Activated CD4-positive, alpha-beta T cell treated with anti-CD3 and anti-CD28 coated beads, Interleukin-2, amount 50 U/mL, for 1 hour (primary cell): Measurements from ENCODE around the gene TOR1B.
A peak's percentile ranks its signal among the peaks of the same experiment; 100 is the strongest.

Source experiments
- DNase-seq: peaks from one replicate; pipeline ENCODE4 v3.0.0-alpha.2; 2020

The TOR1B gene

GRCh38 chr9:129815278-129815677 is 12.3 kb downstream of the TOR1B start:
- no peak for DNase-seq

- DNase-seq = no peak
Measured at GRCh38 chr9:129816501-129817435, 13.8 kb downstream of the TOR1B start.

DNA sequence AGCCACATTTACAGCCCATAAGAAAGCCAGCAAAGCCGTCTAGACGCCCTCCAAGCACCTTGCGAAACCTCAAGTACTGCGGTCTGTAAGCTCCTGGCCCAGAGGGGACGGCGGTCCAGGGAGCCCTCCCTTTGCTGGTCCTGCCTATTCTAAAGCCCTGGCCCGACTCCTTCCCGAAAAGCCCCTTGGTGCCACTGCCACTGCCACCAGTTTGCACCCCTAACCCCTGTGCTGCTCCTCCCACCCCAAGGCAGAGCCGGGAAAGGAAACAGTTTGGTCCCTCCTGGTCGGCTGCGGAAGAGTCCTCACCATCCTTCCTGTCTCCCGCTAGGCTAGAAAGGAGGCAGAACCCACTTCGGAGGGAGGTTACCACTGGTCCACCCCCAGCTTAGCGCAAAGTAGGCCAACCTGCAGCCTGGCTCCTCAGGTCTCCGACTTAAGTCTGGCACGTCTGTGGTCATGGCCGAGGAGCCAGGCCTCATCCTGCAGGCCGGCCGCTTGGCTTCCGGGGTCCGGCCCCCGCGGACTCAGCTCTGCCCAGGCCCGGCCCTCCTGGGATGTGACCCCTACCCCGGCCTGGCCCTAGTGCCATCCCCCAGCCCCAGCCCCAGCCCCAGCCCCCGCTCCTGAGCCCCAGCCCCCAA is 20.0 kb downstream of the TOR1B start:
- DNase-seq = no peak

GRCh38 chr9:129823542-129823934 is 20.6 kb downstream of the TOR1B start:
- DNase-seq = no peak

DNA sequence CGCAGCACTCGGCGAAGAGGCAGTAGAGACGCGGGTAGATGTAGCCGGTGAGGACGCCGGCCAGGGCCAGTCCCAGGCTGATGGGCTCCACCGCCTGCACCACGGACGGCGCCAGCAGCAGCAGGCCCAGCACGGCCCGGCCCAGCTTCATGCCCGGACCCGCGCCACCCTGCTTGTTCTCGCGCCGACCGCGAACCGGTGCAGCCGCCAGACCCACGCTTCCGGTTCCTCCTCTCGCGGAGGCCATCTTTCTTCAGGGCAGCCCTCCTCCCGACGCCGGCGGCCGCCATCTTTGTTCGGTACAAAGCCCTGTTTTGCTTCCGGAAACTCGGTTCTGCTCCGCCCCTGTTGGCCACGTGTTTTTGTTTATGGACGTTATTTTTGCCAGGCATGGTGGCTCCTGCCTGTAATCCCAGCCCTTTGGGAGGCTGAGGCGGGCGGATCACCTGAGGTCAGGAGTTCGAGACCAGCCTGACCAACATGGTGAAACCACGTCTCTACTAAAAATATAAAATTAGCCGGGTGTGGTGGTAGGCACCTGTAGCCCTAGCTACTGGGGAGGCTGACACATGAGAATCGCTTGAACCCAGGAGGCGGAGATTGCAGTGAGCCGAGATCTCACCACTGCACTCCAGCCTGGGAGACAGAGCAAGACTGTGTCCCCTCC is 21.1 kb downstream of the TOR1B start, which contains the start of gene TOR1A:
Gene TOR1A (minus strand): TSS at position 202 of the 667 bp plus-strand sequence. CDS start 51 bp downstream, at position 151.
- peak; percentile 89 for DNase-seq

GRCh38 chr9:129826344-129826743 is 23.4 kb downstream of the TOR1B start:
- DNase-seq = no peak

- no peak for DNase-seq
Measured at GRCh38 chr9:129826759-129827158, 23.8 kb downstream of the TOR1B start.

DNA sequence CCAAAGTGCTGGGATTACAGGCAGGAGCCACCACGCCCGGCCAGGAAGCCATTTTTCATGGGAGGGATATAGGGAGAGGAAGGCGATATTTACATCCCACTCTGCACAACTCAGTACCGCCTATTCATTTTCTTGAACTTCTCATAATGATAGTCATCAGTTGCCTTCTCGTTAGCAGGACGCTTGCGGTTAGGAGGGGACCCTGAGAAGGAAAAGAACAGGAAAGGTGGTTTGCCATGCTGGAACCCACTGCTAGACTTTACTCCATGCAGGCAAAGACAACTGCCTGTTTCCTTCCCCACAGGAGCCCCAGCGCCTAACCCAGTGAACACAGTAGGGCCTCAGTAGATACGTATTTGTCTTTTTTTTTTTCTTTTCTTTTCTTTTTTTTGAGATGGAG is 25.1 kb downstream of the TOR1B start:
- no peak for DNase-seq

DNA sequence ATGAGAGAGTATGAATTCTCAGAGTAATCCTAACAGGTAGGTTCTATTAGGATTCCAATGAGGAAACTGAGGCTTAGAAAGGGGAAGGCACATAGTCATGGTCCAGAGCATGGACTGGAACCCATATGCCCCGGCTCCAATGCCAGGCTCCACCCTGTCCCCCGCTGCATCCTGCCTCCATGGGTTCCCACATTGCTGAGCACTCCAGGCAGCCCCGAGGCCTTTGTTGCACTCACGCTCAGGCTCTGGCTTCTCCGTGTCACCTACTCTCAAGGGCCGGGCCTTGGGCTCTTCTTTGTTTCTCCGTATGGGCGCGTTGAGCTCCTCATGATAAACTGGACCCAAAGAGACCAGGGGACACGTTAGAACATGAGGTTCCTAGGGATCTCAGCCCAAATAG is 26.0 kb downstream of the TOR1B start:
- no peak for DNase-seq

GRCh38 chr9:129832982-129833381 is 30.0 kb downstream of the TOR1B start:
- no peak for DNase-seq

DNA sequence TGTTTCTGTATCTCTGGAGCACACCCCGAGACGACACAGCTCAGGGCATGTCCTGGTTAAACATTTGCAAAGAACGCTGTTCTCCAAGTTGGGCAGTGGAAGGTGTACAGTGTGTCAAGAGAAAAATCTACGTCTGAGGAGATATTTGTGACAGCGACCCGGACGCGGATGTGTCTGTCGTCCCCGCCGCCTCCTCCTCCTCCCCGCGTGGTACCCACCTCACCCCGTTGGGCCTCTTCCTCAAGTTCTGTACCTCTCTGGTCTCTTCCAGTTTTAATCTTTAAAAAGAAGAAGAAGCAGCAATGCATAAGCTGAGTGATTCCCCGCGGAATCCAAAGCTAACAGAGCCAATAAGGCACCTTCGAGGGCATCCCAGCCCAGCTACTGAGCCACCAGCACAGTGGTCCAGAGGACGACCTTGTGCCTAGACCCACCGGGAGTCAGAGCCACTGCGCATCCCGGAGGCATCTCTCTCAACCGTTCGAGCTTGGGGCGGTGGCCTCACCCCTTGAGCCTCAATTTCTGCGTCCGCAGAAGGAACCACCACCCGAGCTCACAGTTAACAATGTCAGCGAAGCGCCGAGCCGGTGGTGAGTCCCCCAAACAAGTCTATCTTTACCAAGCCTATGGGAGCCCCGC is 31.6 kb downstream of the TOR1B start:
- DNase-seq = peak; percentile 48

DNA sequence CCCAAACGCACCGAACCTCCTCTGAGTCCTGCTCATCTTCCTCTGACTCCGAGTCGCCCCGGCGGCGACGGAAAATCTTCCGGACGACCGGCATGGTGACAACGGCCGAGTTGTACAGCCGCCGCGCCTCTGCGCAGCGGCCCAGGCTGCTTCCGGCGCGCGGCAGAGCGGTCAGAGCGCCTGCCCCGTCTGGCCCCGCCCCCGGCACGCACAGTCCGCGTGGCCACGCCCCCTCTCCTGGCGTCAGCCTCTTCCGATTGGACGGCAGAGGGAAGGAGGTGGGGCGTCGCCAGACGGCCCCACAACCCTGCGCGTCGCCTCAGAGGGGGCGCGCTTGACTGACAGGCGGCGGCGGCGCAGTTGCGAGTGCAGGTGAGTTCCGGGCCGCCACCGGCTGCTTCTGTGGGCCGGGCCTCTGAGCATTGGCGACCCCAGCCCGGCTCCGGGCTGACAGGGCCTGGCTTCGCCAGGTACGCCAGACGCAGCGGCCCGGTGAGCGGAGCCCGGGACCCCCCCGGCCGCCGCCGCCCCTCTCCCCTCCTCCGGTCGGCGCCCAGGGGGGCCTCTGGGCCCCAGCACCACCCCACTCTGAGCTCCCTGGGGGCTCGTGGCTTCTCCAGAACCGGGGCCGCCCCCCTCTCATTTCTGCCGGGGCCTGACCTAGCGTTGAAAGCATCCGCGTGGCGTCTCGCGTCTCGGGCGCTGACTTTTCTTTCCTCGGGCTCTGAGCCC is 32.3 kb downstream of the TOR1B start, which contains the start of the genes C9orf78 and USP20:
Gene C9orf78 (minus strand): TSS at position 148 of the 732 bp plus-strand sequence. CDS start 54 bp downstream, at position 94.
Gene USP20 (plus strand): TSS at position 331 of the 732 bp plus-strand sequence. CDS start 17,098 bp downstream, outside the sequence.
- peak; percentile 97 for DNase-seq

DNA sequence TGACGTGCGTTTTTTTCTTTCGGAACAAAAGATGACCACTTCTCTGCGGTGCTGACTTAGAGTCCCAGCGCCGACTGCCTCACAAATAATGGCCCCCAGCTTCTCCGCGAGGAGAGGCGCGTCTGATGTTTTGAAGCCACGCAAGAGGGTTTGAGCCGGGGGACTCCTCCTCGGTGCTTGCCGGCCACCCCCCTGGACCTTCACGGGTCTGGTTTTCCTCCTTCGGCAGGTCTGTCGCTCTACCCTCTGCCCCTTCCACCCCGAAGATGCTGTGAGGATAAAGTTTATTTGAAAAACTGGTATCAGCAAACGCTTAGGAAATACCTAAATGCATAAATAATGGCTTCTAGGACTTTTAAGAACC is 32.9 kb downstream of the TOR1B start:
- DNase-seq = no peak

GRCh38 chr9:129836311-129837007 is 33.5 kb downstream of the TOR1B start:
- DNase-seq = peak; percentile 53

DNA sequence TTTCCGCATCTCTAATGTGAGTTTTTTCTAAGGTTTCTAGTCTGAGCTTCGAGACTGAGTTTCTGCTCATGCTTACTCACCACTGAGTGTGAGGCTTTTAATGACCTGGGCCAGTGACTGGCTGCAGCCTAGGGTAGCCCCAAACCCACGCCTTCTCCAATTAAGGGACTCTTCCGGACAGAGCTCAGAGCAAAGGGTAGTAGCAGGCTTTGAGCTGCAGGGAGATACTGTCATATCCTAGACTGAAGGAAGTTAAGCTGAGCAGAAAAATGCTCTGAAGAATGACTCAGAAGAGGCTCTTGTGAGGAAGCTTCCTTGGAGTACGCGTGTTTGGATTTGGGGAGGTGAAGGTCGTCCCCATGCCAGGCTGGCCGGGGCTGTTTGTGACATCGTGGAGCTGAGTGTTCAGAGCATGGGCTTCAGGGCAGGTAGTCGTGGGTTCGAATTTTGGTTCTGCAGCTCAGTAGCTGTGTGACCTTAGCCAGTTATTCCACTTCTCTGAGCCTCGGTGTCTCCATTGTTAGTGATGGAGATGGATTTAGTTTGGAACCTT is 35.8 kb downstream of the TOR1B start:
- DNase-seq = no peak

GRCh38 chr9:129839324-129840023 is 36.5 kb downstream of the TOR1B start:
- DNase-seq = no peak

DNA sequence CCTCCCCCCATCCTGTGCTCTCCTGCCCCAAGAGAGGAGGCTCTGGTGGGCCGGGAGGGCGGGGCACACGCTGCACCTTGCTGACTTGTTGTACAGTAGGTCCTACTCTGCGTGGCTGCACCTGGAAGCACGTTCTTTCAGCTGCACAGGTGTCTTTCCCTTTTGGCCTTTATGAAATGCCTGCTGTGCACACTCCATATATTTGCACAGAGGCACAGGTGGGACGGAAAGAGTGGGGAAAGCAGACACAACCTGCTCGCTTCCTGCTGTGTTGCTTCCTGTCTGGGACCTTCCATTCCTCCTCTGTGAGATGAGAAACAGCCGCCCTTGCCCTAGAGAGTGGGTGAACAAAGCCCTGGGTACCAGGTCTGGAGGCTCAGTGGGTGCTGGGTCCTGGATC is 37.0 kb downstream of the TOR1B start:
- peak; percentile 20 for DNase-seq

- DNase-seq = no peak
Measured at GRCh38 chr9:129841071-129841470, 38.1 kb downstream of the TOR1B start.

GRCh38 chr9:129845373-129845772 is 42.4 kb downstream of the TOR1B start:
- no peak for DNase-seq

DNA sequence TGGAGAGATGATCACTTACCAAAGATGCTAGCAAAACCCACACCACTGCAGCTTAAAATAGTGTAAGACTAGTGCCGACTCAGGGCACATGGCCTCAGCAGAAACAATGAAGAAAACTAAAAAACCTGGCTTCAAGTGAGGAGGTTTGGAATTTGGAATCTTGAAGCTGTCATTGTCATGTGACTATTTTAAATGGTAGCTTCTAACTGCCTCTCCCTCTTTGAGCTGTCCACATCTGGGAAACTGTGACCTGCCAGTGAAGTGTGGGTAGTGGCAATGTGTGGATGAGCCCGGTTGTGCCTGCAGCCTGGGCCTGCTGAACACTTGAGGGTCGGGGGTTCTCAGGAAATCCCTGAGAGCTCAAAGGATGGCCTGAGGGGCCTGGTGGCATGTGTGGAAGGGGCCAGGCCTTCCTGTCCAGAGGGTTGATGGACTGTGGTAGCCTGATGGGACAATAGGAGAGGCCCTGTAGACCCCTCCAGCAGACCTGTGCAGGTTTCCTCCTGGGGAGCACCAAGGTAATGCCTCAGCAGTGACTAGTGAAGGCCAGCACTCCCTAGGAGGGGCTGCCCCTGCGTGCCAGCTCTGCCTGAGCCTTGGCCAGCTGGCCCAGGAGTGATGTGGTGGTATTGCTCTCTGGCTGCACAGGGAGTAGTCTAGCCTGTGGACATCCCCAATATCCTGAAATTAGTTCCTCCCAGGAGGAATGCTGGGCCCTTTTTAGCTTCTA is 45.9 kb downstream of the TOR1B start:
- no peak for DNase-seq
